HG02759 (cell line): ENCODE results near the gene CTSE.
"Not testable (repeated sequence)": the region's sequence is repeated elsewhere in the genome, so short reads cannot be mapped to it uniquely, and the experiment has no call there.

Experiments used
- ATAC-seq: cut with Tn5 transposase; IDR thresholded peaks from one replicate; pipeline ENCODE4 v1.9.1; 2021; ENCODE audit warnings: mild to moderate bottlenecking, moderate library complexity; ENCODE audit not compliant: unreplicated experiment

Gene CTSE

DNA sequence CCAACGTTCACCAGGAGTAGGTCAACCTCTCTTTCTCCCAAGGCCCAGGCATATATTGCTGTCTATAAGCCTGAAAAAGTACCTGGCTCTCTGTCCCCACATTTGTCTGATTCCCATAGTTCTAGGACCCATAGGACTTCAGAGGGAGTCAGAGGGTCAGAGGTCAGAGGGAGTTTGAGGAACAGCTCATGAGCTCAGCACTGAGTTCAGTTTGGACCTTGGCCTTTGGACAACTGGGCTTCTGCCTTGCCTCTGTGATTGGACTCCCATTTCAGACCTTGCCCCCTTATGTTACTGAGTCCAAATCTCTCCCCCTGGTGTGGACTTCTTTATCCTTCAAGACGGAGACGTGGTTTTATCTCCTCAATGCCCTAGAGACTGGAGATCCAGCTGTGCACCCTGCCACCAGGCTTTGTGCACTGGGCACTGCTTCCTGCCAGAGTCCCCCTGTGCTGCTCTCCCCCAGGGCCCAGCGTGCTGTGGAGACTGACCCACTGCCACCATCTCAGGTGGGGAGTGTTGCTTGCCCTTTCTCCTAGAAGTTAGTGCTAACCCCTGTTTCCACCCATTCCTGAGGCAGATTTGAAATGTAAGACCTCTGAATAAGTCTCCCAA, 3.2 kb downstream of the CTSE start:
- ATAC-seq = no peak

DNA sequence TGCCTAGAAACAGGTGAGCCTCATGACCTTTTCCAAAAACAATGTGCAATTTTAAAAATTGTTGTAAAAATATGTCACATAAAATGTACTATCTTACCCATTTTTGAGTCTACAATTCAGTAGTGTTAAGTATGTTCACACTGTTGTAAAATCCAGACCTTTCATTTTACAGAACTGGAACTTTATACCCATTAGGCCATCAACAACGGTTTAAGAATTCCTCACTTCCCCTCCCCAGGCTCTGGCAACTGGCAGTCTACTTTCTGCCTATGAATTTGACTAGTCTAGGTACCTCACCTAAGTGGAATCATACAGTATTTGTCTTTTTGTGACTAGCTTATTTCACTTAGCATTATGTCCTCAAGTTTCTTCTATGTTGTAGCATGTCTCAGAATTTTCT, 8.6 kb downstream of the CTSE start:
- no peak for ATAC-seq

DNA sequence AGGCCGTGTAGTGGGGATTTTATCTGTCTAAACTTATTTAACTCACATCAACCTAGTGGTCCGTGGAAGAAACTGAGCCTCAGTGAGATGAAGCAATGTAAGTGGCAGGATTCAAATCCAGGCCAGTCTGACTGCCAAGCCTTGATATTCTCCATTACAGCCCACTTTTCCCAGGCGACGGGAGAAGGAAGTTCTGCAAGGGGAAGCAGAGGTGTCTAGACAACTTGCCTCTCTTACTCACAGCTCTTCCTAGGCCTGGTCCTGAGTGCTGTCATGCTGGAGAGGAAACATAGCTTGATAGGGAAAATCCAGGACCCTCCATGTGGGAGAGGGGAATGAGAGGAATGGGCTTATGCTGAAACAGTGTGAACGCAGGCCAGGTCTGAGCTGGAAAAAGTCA, 9.1 kb downstream of the CTSE start:
- ATAC-seq = no peak

DNA sequence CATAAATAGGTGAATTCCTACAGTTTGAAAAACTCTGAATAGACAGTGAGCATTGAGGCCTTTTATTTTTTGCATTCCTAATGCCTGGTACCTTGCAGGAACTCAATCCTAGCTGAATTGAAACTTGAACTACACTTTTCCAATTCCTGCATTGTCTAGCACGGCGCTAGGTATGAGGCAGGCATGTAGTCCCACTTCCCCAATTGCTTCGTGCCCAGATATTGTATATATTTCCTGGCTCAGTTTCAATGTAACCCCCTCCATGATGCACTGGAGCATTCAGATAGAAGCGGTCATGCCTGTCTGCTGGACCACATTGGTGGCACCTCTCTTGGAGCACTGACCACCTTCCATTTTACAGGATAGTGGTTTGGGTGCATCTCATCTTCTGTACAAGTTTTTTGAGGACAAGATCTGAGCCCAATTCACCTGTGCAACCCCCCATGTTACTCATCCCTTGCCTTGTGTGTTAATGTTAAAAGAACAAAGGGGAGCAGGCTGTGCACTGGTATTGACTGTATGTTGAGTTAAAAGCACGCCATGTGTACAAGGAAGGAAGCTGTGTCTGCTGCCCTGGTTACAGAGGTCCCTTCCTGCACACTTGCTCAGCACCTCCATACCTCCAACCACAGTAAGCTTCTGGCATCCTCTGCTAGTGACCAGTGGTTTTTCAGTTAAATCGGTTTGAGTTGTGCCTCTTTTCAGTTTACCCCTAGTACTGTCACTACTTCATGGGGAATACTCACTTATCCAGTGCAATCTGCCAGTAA, 10.5 kb downstream of the CTSE start:
- ATAC-seq = no peak

DNA sequence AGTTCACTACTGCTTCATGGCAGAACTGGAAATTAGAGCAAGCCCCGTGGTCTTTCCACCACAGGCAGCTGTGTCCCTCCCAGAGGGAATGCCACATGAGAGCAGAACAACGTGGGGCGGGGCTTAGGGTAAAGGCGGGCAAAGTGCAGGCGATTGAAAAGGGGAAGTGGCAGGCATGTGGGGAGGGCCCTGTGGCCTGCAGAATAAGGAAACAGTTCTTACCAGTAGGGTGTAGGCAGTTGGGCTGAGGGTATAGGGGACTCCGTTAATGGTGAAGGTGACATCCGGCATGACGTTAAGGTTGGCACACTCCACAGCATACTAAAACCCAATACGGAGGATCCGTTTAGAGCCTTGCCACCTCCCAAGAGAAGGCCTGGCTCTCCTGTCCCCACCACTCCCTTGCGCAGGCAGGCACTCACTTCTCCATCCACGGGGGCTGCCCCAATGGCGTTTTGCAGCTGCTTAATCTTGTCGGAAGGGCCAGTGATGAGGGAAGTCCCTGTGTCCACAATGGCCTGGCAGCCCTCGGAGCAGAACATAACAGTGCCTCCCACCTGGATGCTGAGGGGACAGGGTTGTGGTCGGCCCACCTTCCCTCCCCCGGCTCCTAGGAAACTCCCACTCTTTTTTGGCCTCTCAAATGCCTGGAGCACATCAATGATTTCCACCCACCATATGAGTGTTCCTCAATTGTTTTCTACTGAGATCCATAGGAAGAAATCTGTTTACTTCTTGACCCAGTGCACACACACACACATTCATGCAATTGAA, 11.4 kb downstream of the CTSE start:
- ATAC-seq = peak; percentile 97

DNA sequence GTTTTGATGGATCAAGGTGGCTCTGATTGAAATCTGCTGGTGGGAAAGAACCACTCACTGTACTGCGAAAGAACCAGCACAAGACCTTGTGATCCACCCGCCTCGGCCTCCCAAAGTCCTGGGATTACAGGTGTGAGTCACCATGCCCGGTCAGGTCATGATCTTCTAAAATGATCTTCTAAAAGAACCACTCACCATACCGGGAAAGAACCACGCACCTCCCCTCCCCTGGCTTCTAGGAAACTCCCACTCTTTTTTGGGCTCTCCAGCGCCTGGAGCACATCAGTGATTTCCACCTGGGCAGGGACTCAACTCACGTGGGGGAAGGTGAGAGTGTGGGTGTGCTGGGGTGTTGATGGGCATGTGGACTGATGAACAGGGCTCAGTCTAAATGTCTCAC, 12.6 kb downstream of the CTSE start:
- ATAC-seq = no peak

DNA sequence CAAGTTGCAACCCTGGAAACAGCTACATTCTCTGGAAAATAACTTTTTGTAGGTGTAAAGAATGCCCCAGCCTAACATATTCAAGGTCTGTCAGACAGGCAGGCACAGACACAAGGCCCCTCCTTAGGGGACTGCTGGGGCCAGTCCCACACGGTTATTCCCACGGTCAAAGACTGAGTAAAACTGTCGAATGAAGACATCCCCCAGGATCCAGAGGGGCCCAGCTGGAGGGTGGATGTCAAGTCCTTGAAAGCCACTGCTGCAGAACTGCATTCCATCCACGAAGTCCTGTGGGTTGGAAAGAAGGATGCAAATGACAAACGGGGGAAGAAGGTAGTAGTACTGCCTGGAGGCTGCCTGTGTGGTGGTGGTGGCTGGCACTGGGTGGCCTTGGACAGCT, 13.6 kb downstream of the CTSE start:
- no peak for ATAC-seq

DNA sequence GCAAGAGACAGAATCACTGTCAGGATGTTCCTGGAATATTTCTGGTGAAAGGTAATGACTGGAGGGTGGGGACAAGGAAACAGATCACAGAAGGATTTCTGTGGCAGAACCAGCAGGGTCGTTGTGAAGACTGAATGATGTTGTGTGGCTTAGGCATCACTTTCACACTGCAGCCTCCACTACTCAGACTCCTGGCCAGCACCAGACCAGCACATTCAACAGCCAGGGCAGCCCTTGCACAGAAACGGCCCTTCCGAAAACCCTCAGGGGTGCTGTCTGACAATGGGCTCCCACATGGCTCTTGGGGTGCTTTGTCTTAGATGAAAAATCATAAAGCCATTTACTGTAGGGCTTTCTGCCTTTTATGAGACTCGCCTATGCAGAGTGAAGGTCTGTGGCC, 16.7 kb downstream of the CTSE start:
- ATAC-seq = no peak

DNA sequence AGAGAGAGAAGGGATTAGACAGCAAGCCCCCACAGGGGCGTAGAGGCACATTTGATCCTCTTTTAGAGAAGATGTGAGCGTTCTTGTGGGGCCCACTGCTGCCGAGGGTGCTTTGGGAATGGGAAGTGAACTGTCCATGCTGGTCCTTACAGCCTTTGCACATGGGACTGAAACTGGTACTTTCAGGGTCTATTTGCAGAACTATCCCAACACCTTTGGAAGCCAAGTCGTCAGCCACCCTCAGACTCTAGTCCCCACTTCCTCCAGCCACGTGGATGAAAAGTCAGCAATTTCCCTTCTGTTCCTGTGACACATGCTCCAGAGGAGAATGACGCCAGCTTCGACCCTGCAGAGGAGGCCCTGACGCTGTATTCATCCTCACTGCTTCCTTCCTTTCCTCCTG, 17.9 kb downstream of the CTSE start:
- no peak for ATAC-seq

DNA sequence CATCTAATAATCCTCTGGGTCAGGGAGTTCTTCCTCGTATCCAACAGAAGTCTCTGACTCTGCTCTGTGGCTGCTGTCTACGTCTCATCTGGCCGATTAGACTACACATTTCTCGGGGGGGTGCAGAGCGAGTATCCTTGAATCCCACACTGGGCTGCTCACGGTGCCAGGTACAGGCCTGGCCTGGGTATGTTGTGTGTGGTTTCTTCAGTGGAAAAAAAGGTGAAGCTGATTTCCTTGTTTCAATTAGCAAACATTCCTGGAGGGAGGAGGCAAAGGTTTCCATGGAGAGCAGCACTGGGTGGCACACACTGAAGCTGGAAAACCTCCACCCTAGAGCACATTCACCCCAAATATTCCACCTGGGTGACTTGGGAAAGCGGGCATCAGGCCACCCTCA, 18.5 kb downstream of the CTSE start:
- ATAC-seq = no peak

DNA sequence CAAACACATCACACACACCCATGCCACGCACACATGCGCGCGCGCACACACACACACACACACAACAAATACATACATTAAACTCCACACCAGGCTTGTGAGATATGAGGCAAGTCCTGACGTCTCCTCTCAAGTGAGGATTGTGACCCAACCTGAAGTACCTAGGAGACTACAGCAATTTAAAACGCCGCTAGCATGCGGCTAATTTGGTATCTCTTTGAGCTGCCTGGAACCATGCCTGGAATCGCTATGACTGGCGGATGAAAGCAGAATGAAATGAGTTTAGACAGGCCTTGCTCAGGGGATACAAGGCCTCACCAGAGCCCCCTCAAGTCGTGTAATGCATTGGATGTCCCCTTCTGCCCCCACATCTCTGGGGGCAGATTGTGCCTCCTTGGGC, 18.9 kb downstream of the CTSE start:
- no peak for ATAC-seq

DNA sequence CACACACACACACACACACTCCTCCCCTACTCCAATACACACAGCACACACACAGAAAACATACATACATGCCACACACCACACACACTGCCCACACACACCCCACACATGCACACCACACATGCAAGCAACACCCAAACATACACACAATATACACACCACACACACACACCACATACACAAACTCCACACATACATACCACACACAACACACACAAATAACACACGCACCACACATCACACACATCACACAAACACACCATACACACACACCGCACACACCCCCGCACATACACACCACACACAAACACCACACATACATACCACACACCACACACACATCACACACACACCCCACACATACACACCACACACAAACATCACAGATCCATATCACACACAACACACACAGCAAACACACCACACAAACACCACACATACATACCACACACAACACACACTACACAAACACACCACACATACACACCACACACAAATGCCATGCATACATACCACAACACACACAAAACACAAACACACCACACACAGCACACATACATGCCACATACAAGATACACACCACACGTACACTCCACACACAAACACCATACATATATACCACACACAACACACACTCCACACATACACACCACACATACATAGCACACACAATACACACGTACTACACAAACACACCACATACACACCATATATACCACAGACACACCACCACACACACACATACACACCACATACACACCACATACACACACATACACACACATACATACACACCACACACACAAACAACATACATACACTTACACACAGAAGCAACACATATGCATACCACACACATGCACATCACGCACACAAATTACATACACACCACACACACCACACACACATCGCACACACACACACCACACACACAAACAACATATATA, 19.6 kb downstream of the CTSE start:
- no peak for ATAC-seq

DNA sequence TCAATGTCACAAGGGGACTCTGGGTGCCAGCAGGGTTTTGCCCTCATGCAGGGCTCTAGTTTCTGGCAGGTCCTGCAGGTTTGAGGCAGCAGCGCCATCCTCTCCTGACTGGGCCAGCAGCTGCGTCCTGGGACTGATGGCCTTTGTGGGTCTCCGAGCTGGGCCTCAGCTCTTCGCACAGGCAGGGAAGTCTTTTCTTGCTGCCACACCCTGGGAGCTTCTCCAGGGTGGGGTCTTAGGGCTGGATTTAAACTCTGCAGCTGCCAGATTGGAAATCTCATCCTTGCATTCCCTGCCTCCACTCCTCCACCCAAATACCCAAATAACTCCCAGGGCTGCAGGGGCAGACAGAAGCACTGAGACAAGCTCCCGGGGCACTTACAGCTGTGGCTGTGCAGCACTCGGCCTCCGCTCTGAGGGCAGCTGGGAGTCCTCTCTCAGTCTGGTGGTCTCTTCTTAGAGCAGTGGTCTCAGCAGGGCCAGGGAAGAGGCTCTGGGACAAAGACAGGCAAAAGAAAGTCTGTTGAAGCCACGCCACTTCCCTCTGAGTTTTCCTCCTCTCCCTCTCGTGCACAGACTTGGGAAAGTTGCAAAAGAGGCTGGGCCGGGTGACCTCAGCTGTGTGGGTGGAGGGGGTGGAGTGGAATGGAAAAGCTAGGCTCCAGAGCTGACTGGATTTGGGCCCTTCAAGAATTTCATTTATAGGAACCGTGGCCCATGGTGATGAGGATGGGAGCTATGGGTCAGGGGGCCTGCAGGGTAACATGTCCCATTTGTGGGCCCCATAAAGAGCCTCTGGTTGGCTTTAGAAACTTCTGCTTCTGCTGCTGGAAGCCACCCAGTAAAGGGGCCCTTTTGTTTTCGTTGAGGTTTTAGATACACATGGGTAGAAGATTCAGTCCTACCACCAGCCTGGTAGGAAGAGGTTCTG, 20.6 kb downstream of the CTSE start, which contains the start of gene RAB7B:
TSS of gene RAB7B (minus strand) at position 525 of the 931 bp plus-strand sequence. CDS start 9,260 bp downstream, outside the sequence.
- ATAC-seq = no peak

DNA sequence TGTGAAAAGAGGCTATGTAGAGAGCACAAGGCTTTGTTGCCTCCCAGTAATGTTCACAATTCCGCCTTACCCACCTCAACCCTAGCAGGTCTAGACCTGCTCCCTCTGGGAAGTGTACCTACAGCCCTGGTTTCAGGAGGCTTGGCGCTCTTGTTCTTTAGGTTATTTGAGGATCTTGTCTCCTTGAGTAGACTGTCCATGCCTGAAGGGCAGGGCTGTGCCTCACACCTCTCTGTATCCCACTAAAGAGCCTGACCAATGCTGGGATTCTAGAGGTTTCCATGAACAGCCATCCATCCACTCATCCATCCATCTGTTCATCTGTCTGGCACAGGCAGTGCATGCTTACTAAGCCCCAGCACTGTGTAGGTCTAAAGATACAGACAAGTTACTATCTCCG, 21.5 kb downstream of the CTSE start:
- ATAC-seq = no peak

DNA sequence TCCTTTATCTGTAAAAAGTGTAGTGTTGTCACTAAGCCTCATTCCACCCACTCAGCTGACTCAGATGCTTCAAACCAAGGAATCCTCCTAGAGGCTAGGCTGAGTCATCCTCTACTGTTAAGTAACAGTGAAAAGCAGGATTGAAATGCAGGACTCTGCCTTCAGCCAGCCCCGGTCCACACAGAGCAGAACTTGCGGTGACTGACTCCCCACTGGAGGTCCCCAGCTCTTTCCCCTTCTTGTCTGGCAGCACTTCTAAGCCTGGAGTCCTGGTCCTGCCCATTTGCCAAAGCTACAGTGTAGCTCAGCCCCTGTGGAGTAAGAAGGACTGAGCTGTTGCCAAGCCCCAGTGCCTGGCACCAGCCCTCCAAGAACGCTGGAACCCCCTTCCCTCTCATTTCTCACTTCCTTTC, 22.2 kb downstream of the CTSE start:
- no peak for ATAC-seq

DNA sequence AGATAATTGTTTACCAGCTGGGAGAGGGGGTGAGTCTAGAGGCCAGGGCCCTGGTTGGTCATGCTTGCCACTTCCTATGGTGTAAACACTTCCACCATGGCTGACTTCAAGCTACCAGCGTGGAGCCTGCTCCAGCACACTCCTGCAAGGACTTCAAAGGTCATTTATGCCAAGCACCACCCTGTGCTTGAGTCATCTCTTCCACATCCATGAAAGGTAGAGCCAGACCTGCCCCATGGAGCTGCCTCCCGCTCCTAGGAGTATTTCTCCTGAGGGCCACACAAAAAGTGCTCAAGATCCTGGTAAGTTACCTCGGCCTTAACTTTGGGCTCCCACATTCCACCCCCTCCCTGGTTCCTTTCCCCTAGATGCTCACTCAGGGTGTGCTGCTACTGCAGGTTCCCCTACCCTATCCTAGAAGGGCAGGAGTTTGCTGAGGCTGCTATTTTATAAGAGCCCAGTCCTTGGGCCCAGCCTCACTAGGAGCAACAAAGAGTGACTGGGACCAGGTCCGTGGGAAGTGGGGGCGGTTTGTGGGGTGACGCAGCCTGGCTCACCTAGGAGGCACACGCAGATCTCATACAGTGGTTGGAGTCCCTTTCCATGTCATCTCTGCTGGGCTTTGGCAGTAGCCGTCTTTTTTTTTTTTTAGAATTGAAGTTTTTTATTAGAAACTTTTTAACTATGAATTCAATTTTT, 22.9 kb downstream of the CTSE start:
- no peak for ATAC-seq

DNA sequence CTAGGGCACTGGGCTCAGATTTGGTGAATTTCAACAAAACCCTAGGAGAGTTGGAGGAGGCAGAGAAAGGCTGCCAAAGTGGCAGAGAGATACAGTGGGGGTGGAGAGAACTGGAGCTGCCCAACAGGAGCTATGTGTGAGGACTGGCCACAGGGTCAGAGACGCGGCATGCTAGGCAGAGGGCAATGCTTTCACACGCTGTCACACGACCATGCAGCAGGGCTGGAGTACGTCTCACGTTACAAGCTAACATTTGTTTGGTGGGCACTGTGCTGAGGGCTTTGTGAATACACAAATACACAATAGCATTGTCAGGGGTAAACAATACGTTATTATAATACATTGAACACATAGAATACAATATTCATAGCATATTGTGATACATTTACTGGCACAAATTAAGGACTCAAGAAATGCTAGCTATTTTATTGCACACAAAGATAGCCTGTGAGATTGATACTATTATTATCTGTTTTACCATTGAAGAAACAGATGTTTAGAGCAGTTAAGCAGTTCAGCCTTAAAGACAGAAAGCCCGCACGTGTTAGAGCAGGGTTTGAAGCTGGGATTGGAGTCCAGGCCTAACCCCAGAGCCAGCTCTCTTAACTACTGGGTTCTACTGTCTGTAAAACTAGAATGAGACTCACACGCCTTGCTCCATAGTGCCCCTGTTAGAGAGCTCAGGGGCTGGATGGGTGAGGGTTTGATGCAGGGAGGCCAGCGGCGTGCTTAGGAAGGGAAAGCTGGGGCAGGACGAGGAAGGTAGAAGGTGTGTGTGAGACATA, 25.0 kb downstream of the CTSE start:
- ATAC-seq = no peak

DNA sequence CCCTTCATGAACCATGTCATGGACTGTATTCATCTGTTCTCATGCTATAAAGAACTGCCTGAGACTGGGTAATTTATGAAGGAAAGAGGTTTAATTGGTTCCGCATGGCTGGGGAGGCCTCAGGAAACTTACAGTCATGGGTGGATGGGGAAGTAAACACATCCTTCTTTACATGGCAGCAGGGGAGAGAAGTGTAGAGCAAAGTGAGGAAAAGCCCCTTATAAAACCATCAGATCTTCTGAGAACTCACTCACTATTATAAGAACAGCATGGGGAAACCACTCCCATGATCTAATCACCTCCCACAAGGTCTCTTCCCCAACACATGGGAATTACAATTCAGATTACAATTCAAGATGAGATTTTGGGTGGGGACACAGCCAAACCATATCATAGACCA, 27.1 kb downstream of the CTSE start:
- not testable (repeated sequence) for ATAC-seq
